HG03571 (cell line): ENCODE measurements around the gene FGF14.
"Not testable (repeated sequence)": the region's sequence is repeated elsewhere in the genome, so short reads cannot be mapped to it uniquely, and the experiment has no call there.

Experiments used
- ATAC-seq: cut with Tn5 transposase; IDR thresholded peaks from one replicate; pipeline ENCODE4 v1.9.1; 2021; ENCODE audit not compliant: unreplicated experiment

The FGF14 gene

GRCh38 chr13:102055090-102055779 lies 346.6 kb downstream of the FGF14 start:
- no peak for ATAC-seq

DNA sequence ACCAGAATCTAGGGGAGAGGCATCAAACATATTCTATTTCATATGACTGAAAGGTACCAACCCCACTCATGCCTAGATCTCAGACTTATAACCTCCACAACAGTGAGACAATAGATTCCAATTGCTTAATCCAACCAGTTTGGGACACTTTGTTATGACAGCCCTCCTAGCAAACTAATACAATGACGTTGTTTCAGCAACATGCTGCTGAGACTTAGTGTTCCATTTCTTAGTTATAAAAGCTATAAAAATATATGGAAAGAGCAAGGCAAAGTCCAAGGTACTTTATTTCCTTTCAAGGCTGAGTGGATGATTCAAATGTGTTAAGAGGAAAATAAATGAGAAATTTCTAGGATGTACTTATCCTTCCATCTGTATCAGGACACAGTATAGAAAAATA lies 352.0 kb downstream of the FGF14 start:
- no peak for ATAC-seq

DNA sequence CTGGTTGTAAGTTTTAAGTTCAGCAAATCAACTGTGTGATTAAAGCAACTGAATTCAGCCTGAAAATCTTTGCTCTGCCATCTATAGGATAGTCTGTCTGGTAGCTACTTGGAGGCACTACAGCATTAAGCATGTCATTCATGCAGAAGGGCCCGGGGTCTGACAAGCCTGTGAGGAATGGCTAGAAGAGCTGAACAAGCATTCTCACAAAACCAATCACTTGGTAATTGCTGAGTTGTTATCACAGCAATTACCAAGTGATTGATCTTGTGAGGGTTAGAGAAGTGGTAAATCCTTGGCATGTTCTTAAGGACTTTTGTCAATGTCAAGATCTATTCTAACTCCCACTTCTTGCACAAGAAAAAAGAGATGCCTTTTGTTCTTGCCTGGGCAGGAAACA lies 356.1 kb downstream of the FGF14 start:
- ATAC-seq: no peak

DNA sequence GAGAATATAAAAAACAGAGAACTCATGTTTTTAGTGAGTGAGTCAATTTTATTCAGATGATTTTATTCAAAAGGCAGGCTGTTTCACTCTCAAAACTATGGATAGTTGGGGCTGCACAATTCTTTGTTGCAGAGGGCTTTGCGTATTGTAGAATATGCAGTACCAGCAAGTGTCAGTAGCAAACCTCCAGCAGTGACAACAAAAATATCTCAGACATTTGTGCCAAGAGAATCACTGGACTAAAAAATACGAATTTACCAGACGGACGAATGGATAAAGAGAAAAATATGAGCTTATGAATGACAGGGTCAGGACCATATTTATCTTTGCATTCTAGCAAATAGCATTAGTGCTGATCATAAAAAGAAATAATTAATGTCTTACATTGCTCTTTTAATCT lies 359.1 kb downstream of the FGF14 start:
- no peak for ATAC-seq

DNA sequence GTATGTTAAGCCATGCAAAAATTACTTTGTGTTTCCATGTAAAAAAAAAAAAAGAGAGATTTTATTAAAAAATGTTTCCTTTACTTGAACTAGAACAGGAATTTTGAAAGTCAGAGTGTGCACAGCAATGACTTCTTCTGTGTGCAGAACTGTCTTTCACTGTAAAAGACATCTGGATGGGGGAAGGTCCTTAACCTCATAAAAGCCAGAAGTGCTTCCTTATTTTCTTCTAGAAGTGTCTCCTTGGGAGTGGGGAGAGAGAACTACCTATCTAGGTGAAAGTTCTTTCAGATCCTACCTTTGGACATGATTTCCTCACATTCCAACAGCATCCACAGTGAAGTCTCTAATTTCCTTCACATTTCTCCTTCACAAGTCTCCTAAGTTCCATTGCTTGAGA lies 360.3 kb downstream of the FGF14 start:
- ATAC-seq: no peak

DNA sequence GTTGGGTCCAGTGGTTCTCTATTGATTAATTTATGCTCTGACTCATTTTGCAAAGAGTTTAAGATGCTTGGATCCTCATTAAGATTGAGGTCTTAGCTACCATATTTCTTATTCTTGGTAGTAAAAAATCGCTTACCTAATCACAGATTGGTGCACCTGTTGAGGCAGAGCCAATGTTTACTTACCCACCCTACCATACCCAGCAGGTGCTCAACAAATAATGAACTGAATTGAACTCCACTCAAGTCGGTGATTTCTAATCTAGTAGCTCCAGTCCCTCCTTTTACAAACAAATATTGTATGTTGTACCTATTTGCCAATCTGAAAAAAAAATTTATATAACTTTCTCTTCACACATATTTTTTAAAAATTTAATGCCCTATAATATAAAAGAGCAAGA lies 361.0 kb downstream of the FGF14 start:
- no peak for ATAC-seq

DNA sequence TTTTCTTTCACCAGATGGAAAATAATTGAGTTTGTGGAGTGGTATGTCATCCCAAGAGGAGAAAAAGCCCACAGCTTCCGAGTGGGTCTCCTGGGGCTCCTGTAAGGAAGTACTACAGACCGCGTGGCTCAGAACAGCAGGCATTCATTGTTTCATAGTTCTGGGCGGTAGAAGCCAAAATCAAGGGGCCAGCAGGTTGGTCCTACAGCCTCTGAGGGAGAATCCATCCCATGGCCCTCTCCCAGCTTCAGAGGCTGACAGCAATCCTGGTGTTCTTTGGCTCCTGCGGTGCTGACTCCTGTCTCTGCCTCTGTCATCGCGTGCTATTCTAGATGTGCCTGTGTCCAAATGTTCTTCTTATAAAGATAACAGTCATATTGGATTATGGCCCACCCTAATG lies 362.6 kb downstream of the FGF14 start:
- ATAC-seq: no peak

- no peak for ATAC-seq
Observed at GRCh38 chr13:102038787-102039186, 363.1 kb downstream of the FGF14 start.

DNA sequence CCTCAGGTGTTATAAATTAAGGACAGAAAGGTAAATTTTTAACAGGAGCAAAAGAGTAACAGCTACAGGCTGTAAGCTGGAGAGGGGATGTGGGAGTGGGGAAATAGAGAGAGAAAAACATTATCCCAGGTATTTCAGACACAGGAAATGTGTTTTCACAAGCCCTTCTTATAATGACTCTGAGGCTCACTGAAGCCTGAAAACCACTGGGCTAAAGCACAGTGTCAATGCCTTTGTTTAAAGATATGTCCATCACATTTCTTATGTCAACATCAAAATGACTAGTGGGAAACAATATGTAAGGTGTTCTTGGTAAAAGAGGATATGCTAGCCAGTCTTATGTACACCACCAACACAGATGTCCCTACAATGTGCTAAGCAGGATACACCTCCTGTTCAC lies 365.9 kb downstream of the FGF14 start:
- ATAC-seq: no peak

DNA sequence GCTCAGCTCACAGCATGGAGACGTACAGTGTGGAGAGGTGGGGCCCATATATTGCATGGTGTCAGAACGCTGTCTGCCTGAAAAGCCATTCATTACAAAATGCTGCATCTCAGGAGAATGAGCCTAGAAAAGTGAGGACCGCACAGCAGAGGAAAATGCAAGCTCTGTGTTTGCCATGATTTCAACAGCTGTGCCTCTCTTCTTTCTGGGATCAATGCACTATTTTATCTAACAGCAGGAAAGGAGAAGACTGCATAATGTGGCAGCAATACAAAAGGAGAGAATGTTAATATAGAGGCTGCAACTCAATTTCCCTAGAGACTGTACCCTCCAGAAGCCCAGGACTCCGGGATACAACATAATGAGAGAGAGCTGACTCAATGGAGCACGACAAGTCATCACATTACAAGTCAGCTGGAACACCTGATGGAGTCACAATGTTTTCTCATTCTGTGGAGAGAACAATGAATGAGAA lies 368.0 kb downstream of the FGF14 start:
- ATAC-seq: no peak

- no peak for ATAC-seq
Observed at GRCh38 chr13:102033386-102033785, 368.5 kb downstream of the FGF14 start.

DNA sequence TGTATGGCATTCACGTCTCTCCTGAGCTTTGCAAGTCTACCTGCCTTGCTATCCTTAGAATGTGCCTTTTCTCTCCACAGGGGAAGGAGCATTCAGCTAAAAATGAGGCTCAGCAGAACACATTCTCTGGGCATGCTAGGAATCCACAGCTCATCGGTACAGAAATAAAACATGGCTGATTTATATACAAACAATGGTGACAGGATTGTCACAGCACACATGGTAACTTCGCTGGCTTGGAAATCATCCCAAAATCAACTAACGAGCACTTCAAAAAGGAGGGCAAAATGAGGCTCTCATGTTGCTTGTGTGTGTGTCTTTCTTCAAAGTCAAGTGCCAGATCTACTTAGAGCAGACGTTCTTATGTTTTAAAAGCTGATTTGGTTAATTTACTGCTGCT lies 373.0 kb downstream of the FGF14 start:
- ATAC-seq: no peak

DNA sequence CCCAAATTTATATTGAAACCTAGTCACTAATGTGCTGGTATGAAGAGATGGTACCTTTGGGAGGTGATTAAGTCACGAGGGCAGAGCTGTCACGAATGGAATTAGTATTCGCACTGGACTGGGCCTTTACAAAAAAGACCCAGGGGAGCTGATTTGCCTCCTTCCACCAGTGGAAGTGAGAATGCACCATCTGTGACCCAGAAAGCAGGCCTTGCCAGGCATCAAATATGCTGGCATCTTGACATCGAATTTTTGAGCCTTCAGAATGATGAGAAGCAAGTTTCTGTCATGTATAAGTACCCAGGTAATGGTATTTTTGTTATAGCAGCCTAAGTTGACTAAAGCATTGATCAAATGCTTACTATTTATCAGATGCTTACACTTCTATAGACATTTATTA lies 373.6 kb downstream of the FGF14 start:
- no peak for ATAC-seq

GRCh38 chr13:102021777-102022176 lies 380.1 kb downstream of the FGF14 start:
- ATAC-seq: no peak

- ATAC-seq: no peak
Observed at GRCh38 chr13:102020611-102021216, 381.1 kb downstream of the FGF14 start.

DNA sequence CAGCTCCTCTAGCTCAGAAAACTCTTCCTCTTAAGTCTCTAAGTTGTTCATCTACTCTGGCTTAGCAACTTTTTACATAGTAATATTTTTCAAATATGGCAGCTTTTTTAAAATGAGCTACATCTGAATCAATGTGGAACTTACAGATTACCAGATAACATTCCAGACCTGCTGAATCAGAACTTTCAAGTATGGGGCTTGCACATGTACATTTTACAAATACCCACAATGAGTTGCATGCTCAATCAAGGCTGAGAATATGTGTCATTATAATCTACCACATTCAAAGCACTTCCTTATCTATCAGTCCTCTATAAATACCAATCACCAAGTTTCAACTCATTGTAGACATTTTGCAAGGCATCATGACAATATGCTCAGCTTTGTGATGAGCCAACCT lies 383.1 kb downstream of the FGF14 start:
- ATAC-seq: no peak

DNA sequence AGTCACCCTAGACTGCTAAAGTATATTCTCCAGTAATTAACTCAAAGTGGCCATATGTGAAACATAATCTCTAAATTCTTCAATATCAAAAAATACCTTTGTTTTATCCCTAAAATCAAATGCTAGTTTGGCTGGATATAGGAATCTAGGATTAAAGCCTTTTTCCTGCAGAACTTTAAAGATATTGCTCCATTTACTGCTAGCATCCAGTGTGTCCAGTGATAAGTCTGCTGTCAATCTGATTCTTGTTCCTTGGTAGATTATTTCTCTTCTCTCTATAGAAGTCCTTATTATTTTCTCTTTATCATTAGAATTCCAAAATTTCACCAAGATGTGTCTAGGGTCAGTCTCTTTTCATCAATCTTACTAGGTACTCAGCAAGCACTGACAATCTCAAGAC lies 384.6 kb downstream of the FGF14 start:
- no peak for ATAC-seq

DNA sequence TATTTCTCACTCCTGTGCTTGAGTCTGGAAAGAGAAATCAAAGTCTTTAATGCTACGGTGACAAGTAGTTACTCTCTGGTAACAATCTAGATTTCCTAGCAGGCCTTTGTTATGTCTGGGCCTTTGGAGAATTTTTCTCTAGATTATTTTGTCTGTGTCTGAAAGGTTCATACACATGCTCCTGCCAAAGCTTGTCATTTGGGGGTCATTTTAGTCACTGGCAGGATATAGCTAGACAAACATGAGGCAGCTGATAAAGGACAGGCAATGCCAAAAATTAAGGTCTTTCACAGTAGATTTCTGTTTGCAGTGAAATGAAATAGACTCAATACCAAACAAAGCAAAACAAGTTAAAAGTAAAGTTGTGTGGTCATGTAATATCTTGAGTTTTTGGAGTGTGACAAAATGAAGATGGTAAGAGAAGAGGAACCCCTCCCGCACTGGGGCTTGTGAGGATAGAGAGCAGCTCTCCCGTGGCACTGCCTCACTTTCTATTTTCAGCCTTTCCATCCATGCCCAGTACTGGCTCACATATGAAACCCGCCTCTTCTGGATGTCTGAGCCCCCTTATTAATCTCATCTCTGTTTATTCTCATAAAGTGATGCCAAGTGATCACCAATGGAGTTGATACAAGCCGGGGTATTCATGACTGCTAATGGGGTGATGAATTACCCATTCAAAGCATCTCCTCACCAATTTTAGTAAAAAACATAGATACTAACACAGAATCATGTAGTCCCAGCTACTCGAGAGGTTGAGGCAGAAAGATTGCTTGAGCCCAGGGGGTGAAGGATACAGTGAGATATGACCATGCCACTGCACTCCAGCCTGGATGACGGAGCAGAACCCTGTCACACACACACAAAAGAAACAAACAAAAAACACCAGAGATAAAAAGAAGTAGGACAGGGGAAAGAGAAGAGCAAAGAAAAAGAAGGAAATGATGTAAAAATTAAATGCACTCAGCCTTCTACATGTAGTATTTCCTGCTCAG lies 389.3 kb downstream of the FGF14 start:
- no peak for ATAC-seq

DNA sequence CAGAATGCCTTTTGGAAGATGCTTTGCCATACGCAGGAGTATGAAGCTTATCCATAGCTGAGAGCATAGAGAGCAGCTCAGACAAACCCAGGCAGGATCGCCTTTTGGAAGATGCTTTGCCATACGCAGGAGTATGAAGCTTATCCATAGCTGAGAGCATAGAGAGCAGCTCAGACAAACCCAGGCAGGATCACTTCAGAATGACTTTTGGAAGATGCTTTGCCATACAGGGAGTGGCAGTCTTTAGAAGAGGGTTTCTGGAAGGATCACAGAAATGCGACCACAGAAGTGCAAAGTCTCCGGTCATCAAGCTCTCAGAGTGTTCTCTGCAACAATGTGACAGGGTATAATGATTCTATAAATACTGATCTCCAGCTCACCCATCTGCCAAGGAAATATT lies 390.4 kb downstream of the FGF14 start:
- ATAC-seq: not testable (repeated sequence)

DNA sequence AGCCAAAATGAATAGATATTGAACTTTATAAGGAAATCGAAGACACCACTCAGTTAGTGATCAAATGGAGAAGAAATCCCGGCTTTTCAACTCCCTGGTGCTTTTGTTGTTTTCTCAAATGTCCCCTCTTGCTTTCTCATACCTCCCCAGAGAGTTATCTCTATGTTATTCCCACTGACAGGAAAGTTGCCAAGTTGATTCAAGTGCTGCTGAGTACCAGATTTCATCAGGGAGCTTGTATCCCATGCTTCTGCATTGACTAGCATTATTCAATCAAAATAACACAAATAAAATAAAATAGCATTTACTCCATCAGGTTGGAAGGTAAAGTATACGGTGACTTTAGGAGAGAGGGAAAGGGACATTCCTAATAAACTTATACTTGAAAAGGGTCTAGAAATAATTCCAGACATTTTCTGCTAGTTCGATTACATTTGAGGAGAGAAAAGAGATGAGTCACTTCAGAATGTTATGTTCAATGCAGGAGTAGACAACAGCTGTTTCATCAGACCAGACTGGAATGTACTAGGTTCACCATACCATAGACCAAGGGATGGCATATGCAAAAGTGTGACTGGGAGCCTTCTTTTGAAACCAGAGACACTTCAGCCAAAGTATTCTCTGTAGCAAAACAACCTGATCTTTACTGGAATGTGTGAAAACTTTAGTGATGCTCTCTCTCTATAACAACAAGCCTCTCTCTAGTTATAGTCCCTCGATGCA lies 397.8 kb downstream of the FGF14 start:
- no peak for ATAC-seq

- ATAC-seq: no peak
Observed at GRCh38 chr13:102002287-102002686, 399.6 kb downstream of the FGF14 start.
